K562 (cell line): Measurements from ENCODE around the gene HELB. TPM values are rescaled to one million over a fixed set of nuclear protein-coding genes. Genes with fewer than 3 reads are reported as not detected.

Experiments used
- ATAC-seq: fragments of 200-7000 bp; cut with Tn5 transposase; 3 replicates; pipeline ENCODE4 v1.9.1; 2020; ENCODE audit warnings: moderate library complexity
- BruUV-seq: library from RNA; stranded (reverse); fragments of 400-500 nt; replicated peaks from 2 replicates; lab custom pipeline; 2021; lab: Mats Ljungman, UMichigan
- CTCF ChIA-PET: fragments of 300-600 bp; formaldehyde crosslinking; extraction: SDS; loops from one replicate; lab custom pipeline; 2021; ENCODE audit warnings: low intra/inter-chr PET ratio; lab: Yijun Ruan, JAX
- POLR2A ChIA-PET: fragments of 300-600, 350-650 bp; sonication (Branson Sonifier 250); formaldehyde crosslinking; extraction: SDS; loops from one replicate; lab custom pipeline; 2021; ENCODE audit warnings: antibody characterized with exemption, inconsistent platforms; lab: Yijun Ruan, JAX
- DNase-seq, 4 experiments: peaks; one replicate each; pipeline versions ENCODE4 v3.0.0 to v3.0.0-alpha.2; 2011 to 2018; ENCODE audit warnings: low spot score in 3 of 4, mixed read lengths in 3 of 4; ENCODE audit errors: extremely low read depth in 1 of 4
- FAIRE-seq: peaks from 2 replicates; lab custom pipeline; 2011; peaks lifted over from hg19 to GRCh38; lab: Jason Lieb, UNC
- H2AFZ ChIP-seq: 2 replicates; pipeline ENCODE4 v1.6.0; 2011; ENCODE audit warnings: low read depth, low read length, control low read depth, inconsistent platforms
- H3K27ac ChIP-seq: fragments of 200-600 bp; 3 replicates; pipeline ENCODE4 v1.8.0; 2011; ENCODE audit warnings: low read depth, mild to moderate bottlenecking, control low read depth, inconsistent platforms, low read length, moderate library complexity, mixed read lengths; ENCODE audit errors: extremely low read depth
- H3K27me3 ChIP-seq, 2 experiments: fragments of 300-600 bp in 1 of 2; 2 replicates in 1 of 2; 3 replicates in 1 of 2; pipeline versions ENCODE4 v1.6.0 to v1.8.0; 2011; ENCODE audit warnings: inconsistent platforms in 2 of 2, low read length in 2 of 2, mild to moderate bottlenecking in 1 of 2, mixed read lengths in 1 of 2, moderate library complexity in 1 of 2; ENCODE audit not compliant: control insufficient read depth in 2 of 2, insufficient read depth in 2 of 2
- H3K36me3 ChIP-seq: fragments of 300-600 bp; 3 replicates; pipeline ENCODE4 v1.8.0; 2011; ENCODE audit warnings: mild to moderate bottlenecking, low read length, inconsistent platforms; ENCODE audit not compliant: control insufficient read depth, insufficient read depth
- H3K4me1 ChIP-seq, 2 experiments: fragments of 200-600 bp in 1 of 2; replicated peaks in 1 of 2; 2 replicates in 1 of 2; 3 replicates in 1 of 2; pipeline versions ENCODE4 v1.5.1 to v1.8.0; 2011; ENCODE audit warnings: inconsistent platforms in 2 of 2, low read length in 2 of 2, mild to moderate bottlenecking in 1 of 2, mixed read lengths in 1 of 2, moderate library complexity in 1 of 2; ENCODE audit not compliant: control insufficient read depth in 2 of 2, insufficient read depth in 2 of 2
- H3K4me2 ChIP-seq: 2 replicates; pipeline ENCODE4 v1.6.1; 2011; ENCODE audit warnings: low read length, control low read depth, inconsistent platforms, mixed read lengths; ENCODE audit not compliant: insufficient read depth
- H3K4me3 ChIP-seq: fragments of 200-600 bp; sonication (generic), shearing (Covaris generic); 2 replicates; pipeline ENCODE4 v1.5.1; 2016; ENCODE audit warnings: control low read depth, inconsistent platforms
- H3K79me2 ChIP-seq: fragments of 200-600 bp; 3 replicates; pipeline ENCODE4 v1.8.0; 2011; ENCODE audit warnings: low read length, inconsistent platforms; ENCODE audit not compliant: control insufficient read depth, insufficient read depth
- H3K9ac ChIP-seq, 2 experiments: 2 replicates each; pipeline versions ENCODE4 v1.6.0 to v1.6.1; 2011; ENCODE audit warnings: low read depth in 2 of 2, low read length in 2 of 2, control low read depth in 1 of 2, inconsistent platforms in 1 of 2, mild to moderate bottlenecking in 1 of 2, mixed read lengths in 1 of 2; ENCODE audit not compliant: insufficient read depth in 1 of 2
- H3K9me1 ChIP-seq: one replicate; pipeline ENCODE4 v1.6.0; 2011; ENCODE audit warnings: inconsistent platforms, mild to moderate bottlenecking, low read length, moderate library complexity; ENCODE audit not compliant: control insufficient read depth, insufficient read depth
- H3K9me3 ChIP-seq: replicated peaks from 2 replicates; pipeline ENCODE4 v1.5.1; 2011; ENCODE audit warnings: low read depth, low read length, inconsistent platforms; ENCODE audit not compliant: control insufficient read depth, insufficient read depth
- H4K20me1 ChIP-seq: replicated peaks from 2 replicates; pipeline ENCODE4 v1.6.1; 2011; ENCODE audit warnings: low read length, inconsistent platforms, mixed read lengths; ENCODE audit not compliant: control insufficient read depth, insufficient read depth
- CEBPB ChIP-seq: fragments of 450-650 bp; IDR thresholded peaks from 2 replicates; pipeline ENCODE4 v1.6.1; 2016; ENCODE audit warnings: missing genetic modification characterization, missing compliant biosample characterization
- EP300 ChIP-seq: IDR thresholded peaks from 2 replicates; pipeline ENCODE4 v1.6.1; 2012; ENCODE audit warnings: low read length, improper control_type of control experiment
- RERE ChIP-seq: sonication (generic); formaldehyde crosslinking; IDR thresholded peaks from 2 replicates; pipeline ENCODE4 v1.8.0; 2023; ENCODE audit warnings: missing genetic modification reagents, mild to moderate bottlenecking, borderline replicate concordance
- TCF7 ChIP-seq: sonication (generic); IDR thresholded peaks from 2 replicates; pipeline ENCODE4 v1.6.1; 2016; ENCODE audit warnings: antibody characterized with exemption, borderline replicate concordance
- TRIM24 ChIP-seq, 2 experiments: fragments of 450-650 bp; IDR thresholded peaks; 2 replicates each; pipeline ENCODE4 v1.6.1; 2016
- ZKSCAN3 ChIP-seq: fragments of 250-450 bp; sonication (Bioruptor Pico); IDR thresholded peaks from 2 replicates; pipeline ENCODE4 v1.4.0; 2020
- ZNF639 ChIP-seq, 2 experiments: fragments of 200-800 bp in 1 of 2; sonication (Bioruptor generic) in 1 of 2; sonication (generic) in 1 of 2; formaldehyde crosslinking in 1 of 2; IDR thresholded peaks in 1 of 2; conservative IDR thresholded peaks in 1 of 2; 2 replicates each; pipeline versions ENCODE4 v1.5.0 to v1.6.1; 2016 to 2020; ENCODE audit warnings: missing compliant biosample characterization in 1 of 2, missing genetic modification characterization in 1 of 2, missing genetic modification reagents in 1 of 2
- ZNF77 ChIP-seq: fragments of 250-450 bp; sonication (Bioruptor Pico); IDR thresholded peaks from 2 replicates; pipeline ENCODE4 v1.5.0; 2020
- WGBS: fragments of 100-300 bp; shearing (Covaris generic); methylation state at CpG from one replicate; pipeline ENCODE4 v1.1.6; 2016; ENCODE audit warnings: low coverage, mixed read lengths; ENCODE audit not compliant: insufficient coverage; ENCODE audit errors: missing lambda C conversion rate; 5-methylcytosine and 5-hydroxymethylcytosine counted together
- in situ Hi-C: fragments of 300-500 bp; cut with MboI; formaldehyde crosslinking; loops from 4 replicates; pipeline ENCODE4 v1.15.0; 2018; ENCODE audit warnings: inconsistent platforms, mixed read lengths
- intact Hi-C: fragments of 100-400 bp; cut with micrococcal nuclease; formaldehyde crosslinking; loops from 2 replicates; pipeline ENCODE4 v1.14.2; 2022
- polyA plus RNA-seq, 8 experiments: library from polyadenylated mRNA; depleted of rRNA in 4 of 8; stranded (reverse) in 5 of 8; unstranded in 3 of 8; fragments of >200 nt; fragmentation: Nextera tagmentation in 2 of 8; fragmentation: Illumina TruSeq in 1 of 8; extraction: Ambion mirVana in 2 of 8; extraction: Trizol in 1 of 8; gene quantifications; 2 replicates each; pipeline versions ENCODE4 v1.2.1 to v1.2.3, GENCODE V29; 2011 to 2014; ENCODE audit warnings: inconsistent platforms in 1 of 8, missing spikeins in 1 of 8
- total RNA-seq, 7 experiments: library from RNA; depleted of rRNA in 6 of 7; stranded (reverse); fragments of >200 nt in 6 of 7; fragmentation: Illumina TruSeq in 2 of 7; extraction: Trizol in 2 of 7; gene quantifications; 2 replicates each; pipeline versions ENCODE4 v1.2.1 to v1.2.3, GENCODE V29; 2011 to 2021; ENCODE audit warnings: low replicate concordance in 1 of 7

Gene HELB
- total and polyA plus RNA-seq, 9 of the 15 experiments (the other 6 are each of a cell fraction or from before 2014, with no cell fraction given), result 0.74 to 7.6 (median 2.4) TPM

- 1% methylated on average over 5 of the region's 6 CpGs for WGBS
- Histone ChIP-seq H3K27me3 (peaks cover 0 to 5% of the 10 kb centered on the region in 2 experiments; a peak in 3 of 5 replicates), H3K9me3 (no peaks in the 10 kb centered on the region), H3K9me1 (no peaks in the 10 kb centered on the region), H3K4me1 (no peaks in the 10 kb centered on the region), H4K20me1 (no peaks in the 10 kb centered on the region), H2AFZ (no peak overlapping the region), H3K79me2 (no peaks in the 10 kb centered on the region), H3K27ac (no peak overlapping the region), H3K4me2 (no peak overlapping the region), H3K9ac (no peak overlapping the region), H3K36me3 (no peaks in the 10 kb centered on the region), H3K4me3 (no peak overlapping the region)
- intact Hi-C loops (no loop called here), in situ Hi-C loops (no loop called here)
- no peak for FAIRE-seq
- ChIA-PET POLR2A (no interaction called here), CTCF (no interaction called here)
- no peak for DNase-seq
- no peak for TF ChIP-seq TRIM24 (IDR thresholded peaks at IDR 0.05)
- no TSS peak for BruUV-seq
- no peak for ATAC-seq
Measured at GRCh38 chr12:66379616-66380015, 77.3 kb downstream of the HELB start.

- intact Hi-C loops (no loop called here), in situ Hi-C loops (no loop called here)
- 6% methylated on average over 5 of the region's 5 CpGs for WGBS
- CTCF ChIA-PET, result no interaction called here
- Histone ChIP-seq H4K20me1 (no peaks in the 10 kb centered on the region), H3K9ac (no peak overlapping the region), H2AFZ (no peak overlapping the region), H3K4me2 (no peak overlapping the region), H3K9me1 (no peaks in the 10 kb centered on the region), H3K79me2 (no peaks in the 10 kb centered on the region), H3K36me3 (no peaks in the 10 kb centered on the region), H3K27ac (no peak overlapping the region), H3K27me3 (peaks cover 0 to 5% of the 10 kb centered on the region in 2 experiments; a peak in 3 of 5 replicates), H3K4me3 (no peak overlapping the region), H3K9me3 (no peaks in the 10 kb centered on the region), H3K4me1 (no peaks in the 10 kb centered on the region)
- DNase-seq, result no peak
- no peak for FAIRE-seq
- POLR2A ChIA-PET, result no interaction called here
- BruUV-seq, result no TSS peak
- no peak for ATAC-seq
- TF ChIP-seq EP300 (no peak), ZNF77 (no peak), ZKSCAN3 (CRISPR knock-in tag) (no peak), CEBPB (tag) (peak; percentile 57), RERE (CRISPR knock-in tag) (no peak), ZNF639 (CRISPR knock-in tag; conservative IDR thresholded peaks at IDR 0.05 in 1 of 2, IDR thresholded peaks at IDR 0.05 in 1 of 2) (no peak), TCF7 (no peak)
- TF ChIP-seq, all 486 proteins: peak for 1
Measured at GRCh38 chr12:66380769-66381535, 78.7 kb downstream of the HELB start.
